C4-2B (cell line): ENCODE measurements around the gene SPON2.
"Not testable (repeated sequence)": the region's sequence is repeated elsewhere in the genome, so short reads cannot be mapped to it uniquely, and the experiment has no call there.

Experiments
- H3K27ac ChIP-seq: fragments of 450-650 bp; 2 replicates; pipeline ENCODE4 v1.5.1; 2017
- ZFX ChIP-seq: fragments of 450-650 bp; IDR thresholded peaks from 2 replicates; pipeline ENCODE4 v1.6.1; 2017
- TF ChIP-seq, protein P1 (sequence below): fragments of 450-650 bp; conservative IDR thresholded peaks from 2 replicates; pipeline ENCODE4 v1.5.1; 2017; ENCODE audit warnings: mild to moderate bottlenecking

SPON2 gene

DNA sequence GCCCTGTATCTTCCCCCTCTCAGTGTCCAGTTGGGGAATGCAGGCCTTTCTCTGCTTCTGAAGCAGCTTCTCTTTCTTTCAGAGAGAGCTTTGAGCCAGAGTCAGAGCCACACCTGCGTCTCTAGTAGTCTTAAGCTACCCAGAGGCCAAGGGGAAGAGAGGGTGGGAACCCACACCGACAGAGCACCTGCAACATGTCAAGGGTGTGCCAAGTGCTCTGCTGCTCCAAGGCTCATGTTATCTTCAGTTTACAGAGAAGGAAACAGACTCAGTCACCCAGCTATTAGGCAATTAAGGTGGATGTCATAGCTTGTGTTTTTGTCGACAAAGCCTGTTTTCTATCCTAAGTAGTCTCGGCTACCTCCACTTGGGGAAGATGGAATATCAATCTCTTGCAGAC lies 36.3 kb downstream of the SPON2 start:
- no peak overlapping the region for H3K27ac ChIP-seq
- no peak for TF ChIP-seq ZFX
- TF ChIP-seq, protein P1, sequence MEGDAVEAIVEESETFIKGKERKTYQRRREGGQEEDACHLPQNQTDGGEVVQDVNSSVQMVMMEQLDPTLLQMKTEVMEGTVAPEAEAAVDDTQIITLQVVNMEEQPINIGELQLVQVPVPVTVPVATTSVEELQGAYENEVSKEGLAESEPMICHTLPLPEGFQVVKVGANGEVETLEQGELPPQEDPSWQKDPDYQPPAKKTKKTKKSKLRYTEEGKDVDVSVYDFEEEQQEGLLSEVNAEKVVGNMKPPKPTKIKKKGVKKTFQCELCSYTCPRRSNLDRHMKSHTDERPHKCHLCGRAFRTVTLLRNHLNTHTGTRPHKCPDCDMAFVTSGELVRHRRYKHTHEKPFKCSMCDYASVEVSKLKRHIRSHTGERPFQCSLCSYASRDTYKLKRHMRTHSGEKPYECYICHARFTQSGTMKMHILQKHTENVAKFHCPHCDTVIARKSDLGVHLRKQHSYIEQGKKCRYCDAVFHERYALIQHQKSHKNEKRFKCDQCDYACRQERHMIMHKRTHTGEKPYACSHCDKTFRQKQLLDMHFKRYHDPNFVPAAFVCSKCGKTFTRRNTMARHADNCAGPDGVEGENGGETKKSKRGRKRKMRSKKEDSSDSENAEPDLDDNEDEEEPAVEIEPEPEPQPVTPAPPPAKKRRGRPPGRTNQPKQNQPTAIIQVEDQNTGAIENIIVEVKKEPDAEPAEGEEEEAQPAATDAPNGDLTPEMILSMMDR, result no peak

GRCh38 chr4:1133033-1133432 lies 39.4 kb downstream of the SPON2 start:
- no peak overlapping the region for H3K27ac ChIP-seq
- TF ChIP-seq, protein P1, result no peak
- no peak for TF ChIP-seq ZFX

DNA sequence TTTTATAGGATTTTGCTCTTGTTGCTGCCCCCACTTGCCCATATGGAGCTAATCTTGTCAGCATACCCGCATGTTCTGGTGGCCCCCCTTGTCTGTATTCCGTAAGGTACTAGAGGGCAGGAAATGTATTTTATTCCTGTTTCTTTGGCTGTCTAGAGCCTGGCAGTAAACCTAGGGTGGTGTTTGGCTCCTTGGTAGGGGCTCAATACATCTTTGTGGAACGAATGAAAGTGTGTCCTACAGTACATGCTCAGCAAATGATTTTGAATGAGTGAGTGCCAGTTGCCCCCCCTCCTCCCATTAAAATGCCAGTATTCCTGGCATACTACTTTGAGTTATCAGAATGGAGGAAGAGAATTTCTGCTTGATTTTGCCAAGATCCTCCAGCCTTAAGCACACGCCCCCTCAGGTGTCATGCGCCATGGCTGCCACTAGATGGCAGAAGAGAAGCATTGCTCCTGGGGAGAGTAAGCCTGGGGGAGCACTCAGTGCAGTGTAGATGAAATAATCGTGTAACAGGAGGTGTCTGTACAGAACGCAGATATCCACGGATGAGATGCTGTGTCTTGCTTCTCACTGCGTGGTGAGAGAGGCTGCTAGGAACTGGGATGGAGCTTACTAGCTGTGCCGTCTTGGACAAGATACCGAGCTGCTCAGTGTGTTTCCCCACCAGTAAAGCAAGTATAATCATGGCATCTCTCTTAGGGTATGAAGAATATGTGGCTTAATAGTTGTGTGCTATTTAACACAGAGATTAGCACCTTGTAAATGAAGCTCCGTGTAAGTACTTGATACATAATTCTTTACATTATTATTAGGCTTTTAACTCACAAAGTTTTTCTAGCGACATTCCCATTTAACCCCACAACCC lies 41.8 kb downstream of the SPON2 start:
- TF ChIP-seq, protein P1, result peak; percentile 98
- TF ChIP-seq ZFX, result no peak
- peak overlapping the region; percentile 43 for H3K27ac ChIP-seq

GRCh38 chr4:1126506-1126905 lies 45.9 kb downstream of the SPON2 start:
- TF ChIP-seq, protein P1, result no peak
- TF ChIP-seq ZFX, result no peak
- H3K27ac ChIP-seq, result no peak overlapping the region

- H3K27ac ChIP-seq, result not testable (repeated sequence)
These were observed 46.9 kb downstream of the SPON2 start for GRCh38 chr4:1125466-1125865.

DNA sequence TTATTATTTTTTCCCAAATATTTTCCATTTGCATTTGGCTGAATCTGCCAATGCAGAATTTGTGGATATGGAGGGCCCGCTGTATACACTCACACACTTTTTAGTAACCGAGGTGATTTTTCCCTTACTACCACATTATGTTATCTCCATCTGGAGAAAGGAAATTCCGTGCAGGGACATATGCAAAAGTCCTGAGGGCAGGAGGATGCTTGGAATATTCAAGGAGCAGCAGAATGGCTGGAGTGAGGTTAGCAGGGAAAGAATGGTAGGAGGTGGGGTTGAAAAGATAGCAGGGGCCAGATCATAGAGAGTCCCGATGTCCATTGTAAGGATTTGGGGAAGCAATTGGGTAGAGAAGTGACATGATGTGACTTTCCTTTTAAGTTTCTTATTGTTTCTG lies 47.6 kb downstream of the SPON2 start:
- TF ChIP-seq, protein P1, result no peak
- TF ChIP-seq ZFX, result no peak
- H3K27ac ChIP-seq, result no peak overlapping the region

DNA sequence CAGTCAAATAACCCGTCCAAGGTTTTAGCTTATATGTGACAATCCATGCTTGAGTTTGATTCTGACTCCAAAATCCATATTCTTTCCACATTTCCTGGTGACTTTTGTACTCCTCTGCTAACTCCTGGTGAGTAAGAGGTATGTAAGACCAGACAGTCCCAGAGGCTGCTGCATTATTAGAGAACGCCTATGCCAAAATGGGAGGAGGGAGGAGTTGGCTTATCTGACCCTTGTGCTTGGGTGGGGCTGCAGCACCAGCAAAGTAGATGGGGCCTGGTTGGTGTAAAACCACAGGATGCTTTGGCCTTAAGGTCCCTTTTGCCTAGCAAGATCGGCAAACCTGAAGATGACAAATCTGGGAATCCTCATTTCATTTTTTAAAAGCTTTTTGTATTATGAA lies 49.9 kb downstream of the SPON2 start:
- H3K27ac ChIP-seq, result no peak overlapping the region
- TF ChIP-seq, protein P1, result no peak
- TF ChIP-seq ZFX, result no peak
